Endothelial cell of umbilical vein (primary cell): ENCODE measurements around the gene C19orf67.

Experiments used
- CTCF ChIP-seq, 2 donors: IDR thresholded peaks; 1 replicate in 1 of 2; 2 replicates in 1 of 2; pipeline ENCODE4 v1.5.1; 2011; ENCODE audit warnings: low read length in 2 of 2, mild to moderate bottlenecking in 2 of 2, moderate library complexity in 2 of 2, control low read depth in 1 of 2, inconsistent platforms in 1 of 2, low read depth in 1 of 2; ENCODE audit not compliant: insufficient read depth in 1 of 2; ENCODE audit errors: extremely low read depth in 1 of 2
- EZH2 ChIP-seq: IDR thresholded peaks from 2 replicates; pipeline ENCODE4 v1.6.1; 2012; ENCODE audit warnings: borderline replicate concordance, low read depth, mild to moderate bottlenecking, moderate library complexity, low read length, inconsistent platforms; ENCODE audit not compliant: severe bottlenecking
- POLR2AphosphoS5 ChIP-seq: IDR thresholded peaks from 2 replicates; pipeline ENCODE4 v1.6.1; 2012; ENCODE audit warnings: low read depth, mild to moderate bottlenecking, control low read depth, low read length, moderate library complexity; ENCODE audit not compliant: insufficient read depth

- TF ChIP-seq EZH2 (no peak), POLR2AphosphoS5 (no peak), CTCF (IDR thresholded peaks at IDR 0.05; ENCODE audit: extremely low read depth in 1 of 2, insufficient read depth in 1 of 2, low read depth in 1 of 2, low read length in 2 of 2) (no peak)
Observed at GRCh38 chr19:14055396-14055795, 30.2 kb downstream of the C19orf67 start.
